ENCODE measurements around the gene PHACTR1. TPM values are rescaled to one million over a fixed set of nuclear protein-coding genes. Genes with fewer than 3 reads are reported as not detected.
A peak's percentile ranks its signal among the peaks of the same experiment; 100 is the strongest.
"Not testable (repeated sequence)": the region's sequence is repeated elsewhere in the genome, so short reads cannot be mapped to it uniquely, and the experiment has no call there.

The PHACTR1 gene
- total RNA-seq, 1 donor from 2014 or later = 5.8 TPM

- DNase-seq (ENCODE audit: low read depth, low spot score) = no peak
Observed at GRCh38 chr6:12749531-12750379, 33.2 kb downstream of the PHACTR1 start.

- no peak for DNase-seq (ENCODE audit: low read depth, low spot score)
Observed at GRCh38 chr6:12750416-12750815, 33.8 kb downstream of the PHACTR1 start.

GRCh38 chr6:12751694-12752325 lies 35.2 kb downstream of the PHACTR1 start:
- peak; percentile 2 for DNase-seq (ENCODE audit: low read depth, low spot score)

- no peak for DNase-seq (ENCODE audit: low read depth, low spot score)
Observed at GRCh38 chr6:12753036-12753435, 36.5 kb downstream of the PHACTR1 start.

- DNase-seq (ENCODE audit: low read depth, low spot score) = no peak
Observed at GRCh38 chr6:12760226-12760625, 43.7 kb downstream of the PHACTR1 start.

GRCh38 chr6:12760911-12761310 lies 44.3 kb downstream of the PHACTR1 start:
- no peak for DNase-seq (ENCODE audit: low read depth, low spot score)

- no peak for DNase-seq (ENCODE audit: low read depth, low spot score)
Observed at GRCh38 chr6:12761376-12762115, 45.0 kb downstream of the PHACTR1 start.

- not testable (repeated sequence) for DNase-seq (ENCODE audit: low read depth, low spot score)
Observed at GRCh38 chr6:12762731-12763434, 46.3 kb downstream of the PHACTR1 start.

- DNase-seq (ENCODE audit: low read depth, low spot score) = no peak
Observed at GRCh38 chr6:12766365-12766764, 49.8 kb downstream of the PHACTR1 start.

GRCh38 chr6:12767016-12767415 lies 50.4 kb downstream of the PHACTR1 start:
- DNase-seq (ENCODE audit: low read depth, low spot score) = no peak

- no peak for DNase-seq (ENCODE audit: low read depth, low spot score)
Observed at GRCh38 chr6:12769556-12770256, 53.1 kb downstream of the PHACTR1 start.

GRCh38 chr6:12772416-12772815 lies 55.8 kb downstream of the PHACTR1 start:
- no peak for DNase-seq (ENCODE audit: low read depth, low spot score)

GRCh38 chr6:12776291-12776690 lies 59.7 kb downstream of the PHACTR1 start:
- no peak for DNase-seq (ENCODE audit: low read depth, low spot score)

- no peak for DNase-seq (ENCODE audit: low read depth, low spot score)
Observed at GRCh38 chr6:12779772-12780171, 63.2 kb downstream of the PHACTR1 start.

GRCh38 chr6:12782136-12782535 lies 65.6 kb downstream of the PHACTR1 start:
- DNase-seq (ENCODE audit: low read depth, low spot score) = no peak

- DNase-seq (ENCODE audit: low read depth, low spot score) = no peak
Observed at GRCh38 chr6:12785301-12785700, 68.7 kb downstream of the PHACTR1 start.

- DNase-seq (ENCODE audit: low read depth, low spot score) = no peak
Observed at GRCh38 chr6:12785921-12786320, 69.4 kb downstream of the PHACTR1 start.

- DNase-seq (ENCODE audit: low read depth, low spot score) = no peak
Observed at GRCh38 chr6:12791371-12791770, 74.8 kb downstream of the PHACTR1 start.

GRCh38 chr6:12798326-12798725 lies 81.8 kb downstream of the PHACTR1 start:
- DNase-seq (ENCODE audit: low read depth, low spot score) = no peak

- DNase-seq (ENCODE audit: low read depth, low spot score) = no peak
Observed at GRCh38 chr6:12800120-12800519, 83.6 kb downstream of the PHACTR1 start.

- DNase-seq (ENCODE audit: low read depth, low spot score) = no peak
Observed at GRCh38 chr6:12801141-12801540, 84.6 kb downstream of the PHACTR1 start.

All from pulmonary artery endothelial cell (primary cell).